SK-N-SH (cell line): ENCODE data around the gene CASKIN2.

Source experiments
- CHD2 ChIP-seq: fragments of 150-350 bp; IDR thresholded peaks from 2 replicates; pipeline ENCODE4 v1.6.1; 2018; ENCODE audit warnings: low read length; ENCODE audit not compliant: partially characterized antibody
- EP300 ChIP-seq, 2 experiments: IDR thresholded peaks; 2 replicates each; pipeline versions ENCODE4 v1.4.0 to v1.6.1; 2012; ENCODE audit warnings: borderline replicate concordance in 1 of 2, low read depth in 1 of 2, low read length in 1 of 2
- POLR2AphosphoS5 ChIP-seq: IDR thresholded peaks from 2 replicates; pipeline ENCODE4 v1.6.1; 2012; ENCODE audit warnings: low read depth, low read length
- SIN3A ChIP-seq: IDR thresholded peaks from 2 replicates; pipeline ENCODE4 v1.6.1; 2012; ENCODE audit warnings: low read depth, mild to moderate bottlenecking, low read length, moderate library complexity, borderline replicate concordance
- TF ChIP-seq, protein P1 (sequence below): fragments of 200-600 bp; sonication (generic); IDR thresholded peaks from 2 replicates; pipeline ENCODE4 v1.6.1; 2017; ENCODE audit warnings: antibody characterized with exemption, mild to moderate bottlenecking, moderate library complexity
- TF ChIP-seq, protein P2 (sequence below): IDR thresholded peaks from 2 replicates; pipeline ENCODE4 v1.6.1; 2012; ENCODE audit warnings: mild to moderate bottlenecking, low read depth, low read length, moderate library complexity
- TF ChIP-seq, protein P3 (sequence below): IDR thresholded peaks from 2 replicates; pipeline ENCODE4; 2012

DNA sequence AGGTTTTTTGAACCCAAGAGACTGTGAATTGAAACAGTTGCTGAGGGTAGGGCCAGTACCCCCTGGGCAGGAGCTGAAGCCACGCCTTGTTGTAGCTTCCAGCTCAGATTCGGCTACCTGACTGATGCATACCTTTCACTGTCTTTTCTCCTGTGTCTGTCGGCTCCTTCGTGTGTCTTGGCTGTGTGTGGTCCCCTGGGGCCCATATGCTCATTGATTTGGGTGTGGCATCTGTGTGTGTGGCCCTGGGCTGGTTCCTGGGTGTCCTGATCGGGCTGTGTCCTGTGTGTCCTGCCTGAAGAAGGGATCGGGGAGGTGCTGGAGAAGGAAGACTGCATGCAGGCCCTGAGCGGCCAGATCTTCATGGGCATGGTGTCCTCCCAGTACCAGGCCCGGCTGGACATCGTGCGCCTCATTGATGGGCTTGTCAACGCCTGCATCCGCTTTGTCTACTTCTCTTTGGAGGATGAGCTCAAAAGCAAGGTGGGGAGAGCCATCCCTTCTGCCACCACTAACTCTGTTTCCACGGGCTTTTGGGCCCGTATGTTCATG lies 20.9 kb downstream of the CASKIN2 start:
- TF ChIP-seq EP300 (IDR thresholded peaks at IDR 0.05; ENCODE audit: borderline replicate concordance in 1 of 2, low read depth in 1 of 2, low read length in 1 of 2) (no peak), POLR2AphosphoS5 (no peak), CHD2 (no peak), SIN3A (no peak)
- TF ChIP-seq, protein P1, sequence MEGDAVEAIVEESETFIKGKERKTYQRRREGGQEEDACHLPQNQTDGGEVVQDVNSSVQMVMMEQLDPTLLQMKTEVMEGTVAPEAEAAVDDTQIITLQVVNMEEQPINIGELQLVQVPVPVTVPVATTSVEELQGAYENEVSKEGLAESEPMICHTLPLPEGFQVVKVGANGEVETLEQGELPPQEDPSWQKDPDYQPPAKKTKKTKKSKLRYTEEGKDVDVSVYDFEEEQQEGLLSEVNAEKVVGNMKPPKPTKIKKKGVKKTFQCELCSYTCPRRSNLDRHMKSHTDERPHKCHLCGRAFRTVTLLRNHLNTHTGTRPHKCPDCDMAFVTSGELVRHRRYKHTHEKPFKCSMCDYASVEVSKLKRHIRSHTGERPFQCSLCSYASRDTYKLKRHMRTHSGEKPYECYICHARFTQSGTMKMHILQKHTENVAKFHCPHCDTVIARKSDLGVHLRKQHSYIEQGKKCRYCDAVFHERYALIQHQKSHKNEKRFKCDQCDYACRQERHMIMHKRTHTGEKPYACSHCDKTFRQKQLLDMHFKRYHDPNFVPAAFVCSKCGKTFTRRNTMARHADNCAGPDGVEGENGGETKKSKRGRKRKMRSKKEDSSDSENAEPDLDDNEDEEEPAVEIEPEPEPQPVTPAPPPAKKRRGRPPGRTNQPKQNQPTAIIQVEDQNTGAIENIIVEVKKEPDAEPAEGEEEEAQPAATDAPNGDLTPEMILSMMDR: no peak
- TF ChIP-seq, protein P2, sequence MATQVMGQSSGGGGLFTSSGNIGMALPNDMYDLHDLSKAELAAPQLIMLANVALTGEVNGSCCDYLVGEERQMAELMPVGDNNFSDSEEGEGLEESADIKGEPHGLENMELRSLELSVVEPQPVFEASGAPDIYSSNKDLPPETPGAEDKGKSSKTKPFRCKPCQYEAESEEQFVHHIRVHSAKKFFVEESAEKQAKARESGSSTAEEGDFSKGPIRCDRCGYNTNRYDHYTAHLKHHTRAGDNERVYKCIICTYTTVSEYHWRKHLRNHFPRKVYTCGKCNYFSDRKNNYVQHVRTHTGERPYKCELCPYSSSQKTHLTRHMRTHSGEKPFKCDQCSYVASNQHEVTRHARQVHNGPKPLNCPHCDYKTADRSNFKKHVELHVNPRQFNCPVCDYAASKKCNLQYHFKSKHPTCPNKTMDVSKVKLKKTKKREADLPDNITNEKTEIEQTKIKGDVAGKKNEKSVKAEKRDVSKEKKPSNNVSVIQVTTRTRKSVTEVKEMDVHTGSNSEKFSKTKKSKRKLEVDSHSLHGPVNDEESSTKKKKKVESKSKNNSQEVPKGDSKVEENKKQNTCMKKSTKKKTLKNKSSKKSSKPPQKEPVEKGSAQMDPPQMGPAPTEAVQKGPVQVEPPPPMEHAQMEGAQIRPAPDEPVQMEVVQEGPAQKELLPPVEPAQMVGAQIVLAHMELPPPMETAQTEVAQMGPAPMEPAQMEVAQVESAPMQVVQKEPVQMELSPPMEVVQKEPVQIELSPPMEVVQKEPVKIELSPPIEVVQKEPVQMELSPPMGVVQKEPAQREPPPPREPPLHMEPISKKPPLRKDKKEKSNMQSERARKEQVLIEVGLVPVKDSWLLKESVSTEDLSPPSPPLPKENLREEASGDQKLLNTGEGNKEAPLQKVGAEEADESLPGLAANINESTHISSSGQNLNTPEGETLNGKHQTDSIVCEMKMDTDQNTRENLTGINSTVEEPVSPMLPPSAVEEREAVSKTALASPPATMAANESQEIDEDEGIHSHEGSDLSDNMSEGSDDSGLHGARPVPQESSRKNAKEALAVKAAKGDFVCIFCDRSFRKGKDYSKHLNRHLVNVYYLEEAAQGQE: no peak
- TF ChIP-seq, protein P3, sequence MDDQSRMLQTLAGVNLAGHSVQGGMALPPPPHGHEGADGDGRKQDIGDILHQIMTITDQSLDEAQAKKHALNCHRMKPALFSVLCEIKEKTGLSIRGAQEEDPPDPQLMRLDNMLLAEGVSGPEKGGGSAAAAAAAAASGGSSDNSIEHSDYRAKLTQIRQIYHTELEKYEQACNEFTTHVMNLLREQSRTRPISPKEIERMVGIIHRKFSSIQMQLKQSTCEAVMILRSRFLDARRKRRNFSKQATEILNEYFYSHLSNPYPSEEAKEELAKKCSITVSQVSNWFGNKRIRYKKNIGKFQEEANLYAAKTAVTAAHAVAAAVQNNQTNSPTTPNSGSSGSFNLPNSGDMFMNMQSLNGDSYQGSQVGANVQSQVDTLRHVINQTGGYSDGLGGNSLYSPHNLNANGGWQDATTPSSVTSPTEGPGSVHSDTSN: no peak
